Measurements from ENCODE around the gene SDK1. TPM values are rescaled to one million over a fixed set of nuclear protein-coding genes. Genes with fewer than 3 reads are reported as not detected.

Gene SDK1
- total and polyA plus RNA-seq, 8 donors = 1.6 to 11.2 (median 6.6) TPM

GRCh38 chr7:4015996-4016395 is 714.9 kb downstream of the SDK1 start:
- WGBS, 5 donors = 93 to 98% (median 95%) methylated on average over 10 of the region's 10 CpGs
- Histone ChIP-seq H3K36me3 (peaks cover 0 to 14% (median 0%) of the 10 kb centered on the region in 4 donors), H3K27me3 (no peaks in the 10 kb centered on the region), H3K27ac (no peak overlapping the region), H3K9me3 (peaks cover 0 to 20% (median 8%) of the 10 kb centered on the region in 4 donors), H3K4me1 (no peaks in the 10 kb centered on the region), H3K4me3 (no peak overlapping the region)
- no peak for DNase-seq
- intact Hi-C loops (cut with DNase I; ENCODE audit: low total_unique reads) = no loop called here
- TF ChIP-seq POLR2AphosphoS5 (IDR thresholded peaks at IDR 0.05) (no peak), EP300 (IDR thresholded peaks at IDR 0.05) (no peak), POLR2A (IDR thresholded peaks at IDR 0.05) (no peak), CTCF (IDR thresholded peaks at IDR 0.05) (no peak)

GRCh38 chr7:4017081-4017480 is 716.0 kb downstream of the SDK1 start:
- WGBS, 5 donors = 93 to 97% (median 94%) methylated on average over 21 of the region's 21 CpGs
- peaks cover 0 to 14% (median 0%) of the 10 kb centered on the region in 4 donors for H3K36me3 ChIP-seq
- intact Hi-C loops (cut with DNase I; ENCODE audit: low total_unique reads) = no loop called here
- TF ChIP-seq EP300 (IDR thresholded peaks at IDR 0.05) (no peak), CTCF (IDR thresholded peaks at IDR 0.05) (no peak), POLR2A (IDR thresholded peaks at IDR 0.05) (no peak), POLR2AphosphoS5 (IDR thresholded peaks at IDR 0.05) (no peak)
- no peaks in the 10 kb centered on the region for H3K27me3 ChIP-seq
- H3K27ac ChIP-seq = no peak overlapping the region
- H3K4me3 ChIP-seq = no peak overlapping the region
- no peaks in the 10 kb centered on the region for H3K4me1 ChIP-seq
- no peak for DNase-seq
- H3K9me3 ChIP-seq = peaks cover 0 to 20% (median 11%) of the 10 kb centered on the region in 4 donors

- Histone ChIP-seq H3K4me1 (no peaks in the 10 kb centered on the region), H3K27me3 (no peaks in the 10 kb centered on the region), H3K9me3 (peaks cover 0 to 20% (median 11%) of the 10 kb centered on the region in 4 donors), H3K27ac (no peak overlapping the region), H3K4me3 (no peak overlapping the region), H3K36me3 (peaks cover 0 to 14% (median 0%) of the 10 kb centered on the region in 4 donors)
- no peak for TF ChIP-seq CTCF (IDR thresholded peaks at IDR 0.05)
- no peak for TF ChIP-seq POLR2AphosphoS5 (IDR thresholded peaks at IDR 0.05)
- TF ChIP-seq POLR2A (IDR thresholded peaks at IDR 0.05) = no peak
- no peak for TF ChIP-seq EP300 (IDR thresholded peaks at IDR 0.05)
- intact Hi-C loops (cut with DNase I; ENCODE audit: low total_unique reads) = no loop called here
- no peak for DNase-seq
- 91 to 96% (median 94%) methylated on average over 9 of the region's 9 CpGs for WGBS, 5 donors
Observed at GRCh38 chr7:4017785-4018184, 716.7 kb downstream of the SDK1 start.

GRCh38 chr7:4018601-4019316 is 717.7 kb downstream of the SDK1 start:
- TF ChIP-seq POLR2A (IDR thresholded peaks at IDR 0.05) = no peak
- no peak for TF ChIP-seq EP300 (IDR thresholded peaks at IDR 0.05)
- no peak for TF ChIP-seq CTCF (IDR thresholded peaks at IDR 0.05)
- TF ChIP-seq POLR2AphosphoS5 (IDR thresholded peaks at IDR 0.05) = no peak
- DNase-seq = no peak
- H3K36me3 ChIP-seq = peaks cover 0 to 14% (median 0%) of the 10 kb centered on the region in 4 donors
- no peak overlapping the region for H3K4me3 ChIP-seq
- peaks cover 0 to 20% (median 11%) of the 10 kb centered on the region in 4 donors for H3K9me3 ChIP-seq
- WGBS, 5 donors = 84 to 93% (median 92%) methylated on average over 7 of the region's 7 CpGs
- intact Hi-C loops (cut with DNase I; ENCODE audit: low total_unique reads) = no loop called here
- no peaks in the 10 kb centered on the region for H3K4me1 ChIP-seq
- H3K27me3 ChIP-seq = no peaks in the 10 kb centered on the region
- H3K27ac ChIP-seq = no peak overlapping the region
